Measurements from ENCODE around the gene CPEB1.
A peak's percentile ranks its signal among the peaks of the same experiment; 100 is the strongest.
"Not testable (repeated sequence)": the region's sequence is repeated elsewhere in the genome, so short reads cannot be mapped to it uniquely, and the experiment has no call there.

Gene CPEB1

GRCh38 chr15:82648257-82649103, 1.3 kb upstream of the CPEB1 start:
- no peak for DNase-seq

- peak; percentile 16 for DNase-seq
These were observed 683 bp upstream of the CPEB1 start for GRCh38 chr15:82647835-82648256.

- no peak for DNase-seq
These were observed 716 bp downstream of the CPEB1 start for GRCh38 chr15:82646250-82647044.

- not testable (repeated sequence) for DNase-seq
These were observed 2.0 kb downstream of the CPEB1 start for GRCh38 chr15:82644967-82645852.

GRCh38 chr15:82643992-82644391, 3.2 kb downstream of the CPEB1 start:
- no peak for DNase-seq

- DNase-seq: no peak
These were observed 4.5 kb downstream of the CPEB1 start for GRCh38 chr15:82642656-82643055.

GRCh38 chr15:82641129-82641798, 5.9 kb downstream of the CPEB1 start:
- DNase-seq: no peak

- DNase-seq: no peak
These were observed 6.5 kb downstream of the CPEB1 start for GRCh38 chr15:82640672-82641071.

GRCh38 chr15:82635798-82636197, 11.4 kb downstream of the CPEB1 start:
- no peak for DNase-seq

- no peak for DNase-seq
These were observed 17.1 kb downstream of the CPEB1 start for GRCh38 chr15:82630033-82630432.

- no peak for DNase-seq
These were observed 22.0 kb downstream of the CPEB1 start for GRCh38 chr15:82625136-82625535.

GRCh38 chr15:82624438-82624837, 22.7 kb downstream of the CPEB1 start:
- DNase-seq: no peak

GRCh38 chr15:82624008-82624407, 23.2 kb downstream of the CPEB1 start:
- DNase-seq: no peak

- no peak for DNase-seq
These were observed 25.2 kb downstream of the CPEB1 start for GRCh38 chr15:82621970-82622369.

GRCh38 chr15:82613747-82614146, 33.4 kb downstream of the CPEB1 start:
- DNase-seq: no peak

GRCh38 chr15:82611348-82611747, 35.8 kb downstream of the CPEB1 start:
- no peak for DNase-seq

GRCh38 chr15:82602195-82602594, 45.0 kb downstream of the CPEB1 start:
- no peak for DNase-seq

GRCh38 chr15:82599862-82600261, 47.3 kb downstream of the CPEB1 start:
- no peak for DNase-seq

GRCh38 chr15:82597815-82598214, 49.3 kb downstream of the CPEB1 start:
- DNase-seq: no peak

- DNase-seq: no peak
These were observed 51.4 kb downstream of the CPEB1 start for GRCh38 chr15:82595766-82596165.

- DNase-seq: no peak
These were observed 52.0 kb downstream of the CPEB1 start for GRCh38 chr15:82595203-82595602.

- no peak for DNase-seq
These were observed 59.4 kb downstream of the CPEB1 start for GRCh38 chr15:82587805-82588204.

Measured in stimulated activated CD4-positive, alpha-beta T cell treated with anti-CD3 and anti-CD28 coated beads, Interleukin-1b, Interleukin-23, amount 100 ng/mL, for 48 hours (primary cell).